Measurements from ENCODE around the gene DICER1.

DNA sequence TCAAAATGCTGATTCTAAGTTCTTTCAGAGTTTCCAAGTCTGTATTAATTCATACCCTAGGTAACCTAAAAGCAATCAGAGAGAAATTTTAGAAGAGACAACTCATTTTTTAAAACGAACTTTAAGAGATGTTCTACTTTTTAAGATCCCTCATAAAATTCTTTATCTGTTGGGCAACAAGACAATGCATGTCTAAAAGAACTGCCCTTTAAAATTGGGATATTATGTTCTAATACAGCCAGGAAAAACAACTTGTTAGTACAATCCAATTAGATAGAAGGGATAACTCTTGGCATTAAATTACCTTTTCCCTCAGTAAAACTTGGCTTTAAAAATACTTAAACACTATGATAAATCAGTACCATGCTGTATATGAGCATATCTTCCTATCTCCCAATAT lies 15.6 kb downstream of the DICER1 start:
- TF ChIP-seq, protein P1, sequence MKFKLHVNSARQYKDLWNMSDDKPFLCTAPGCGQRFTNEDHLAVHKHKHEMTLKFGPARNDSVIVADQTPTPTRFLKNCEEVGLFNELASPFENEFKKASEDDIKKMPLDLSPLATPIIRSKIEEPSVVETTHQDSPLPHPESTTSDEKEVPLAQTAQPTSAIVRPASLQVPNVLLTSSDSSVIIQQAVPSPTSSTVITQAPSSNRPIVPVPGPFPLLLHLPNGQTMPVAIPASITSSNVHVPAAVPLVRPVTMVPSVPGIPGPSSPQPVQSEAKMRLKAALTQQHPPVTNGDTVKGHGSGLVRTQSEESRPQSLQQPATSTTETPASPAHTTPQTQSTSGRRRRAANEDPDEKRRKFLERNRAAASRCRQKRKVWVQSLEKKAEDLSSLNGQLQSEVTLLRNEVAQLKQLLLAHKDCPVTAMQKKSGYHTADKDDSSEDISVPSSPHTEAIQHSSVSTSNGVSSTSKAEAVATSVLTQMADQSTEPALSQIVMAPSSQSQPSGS (CRISPR knock-in tag; IDR thresholded peaks at IDR 0.05; ENCODE audit: borderline replicate concordance, low read depth), result no peak
- no peak for TF ChIP-seq ZNF396 (CRISPR knock-in tag; IDR thresholded peaks at IDR 0.05; ENCODE audit: borderline replicate concordance)
- TF ChIP-seq, protein P2, sequence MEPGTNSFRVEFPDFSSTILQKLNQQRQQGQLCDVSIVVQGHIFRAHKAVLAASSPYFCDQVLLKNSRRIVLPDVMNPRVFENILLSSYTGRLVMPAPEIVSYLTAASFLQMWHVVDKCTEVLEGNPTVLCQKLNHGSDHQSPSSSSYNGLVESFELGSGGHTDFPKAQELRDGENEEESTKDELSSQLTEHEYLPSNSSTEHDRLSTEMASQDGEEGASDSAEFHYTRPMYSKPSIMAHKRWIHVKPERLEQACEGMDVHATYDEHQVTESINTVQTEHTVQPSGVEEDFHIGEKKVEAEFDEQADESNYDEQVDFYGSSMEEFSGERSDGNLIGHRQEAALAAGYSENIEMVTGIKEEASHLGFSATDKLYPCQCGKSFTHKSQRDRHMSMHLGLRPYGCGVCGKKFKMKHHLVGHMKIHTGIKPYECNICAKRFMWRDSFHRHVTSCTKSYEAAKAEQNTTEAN (CRISPR knock-in tag; IDR thresholded peaks at IDR 0.05), result no peak
